Measurements from ENCODE around the gene KCNH6.

KCNH6 gene

DNA sequence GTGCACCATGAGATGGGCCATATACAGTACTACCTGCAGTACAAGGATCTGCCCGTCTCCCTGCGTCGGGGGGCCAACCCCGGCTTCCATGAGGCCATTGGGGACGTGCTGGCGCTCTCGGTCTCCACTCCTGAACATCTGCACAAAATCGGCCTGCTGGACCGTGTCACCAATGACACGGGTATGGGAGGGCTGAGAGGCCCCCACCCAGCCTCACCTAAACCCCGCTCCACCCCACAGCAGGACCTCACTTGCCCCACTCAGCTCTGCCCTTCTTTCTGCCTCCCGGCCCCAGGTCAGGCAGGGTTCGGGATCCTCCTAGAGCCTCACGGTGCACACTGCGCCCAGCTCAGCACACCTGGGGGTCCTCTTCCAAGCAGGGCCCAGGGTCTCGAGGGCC lies 40.6 kb upstream of the KCNH6 start:
- peaks cover 12% of the 10 kb centered on the region for H3K27me3 ChIP-seq (ENCODE audit: insufficient read depth, poor library complexity, severe bottlenecking)
- H3K4me3 ChIP-seq (replicated peaks; ENCODE audit: insufficient read depth, low read length): no peak overlapping the region
- DNase-seq (ENCODE audit: low read depth in 1 of 2, low spot score in 1 of 2): no peak
- no peak overlapping the region for H3K27ac ChIP-seq (replicated peaks)
- TF ChIP-seq SPI1 (IDR thresholded peaks at IDR 0.05; ENCODE audit: borderline replicate concordance, low read depth) (no peak), GABPA (IDR thresholded peaks at IDR 0.05; ENCODE audit: low read depth) (no peak), POLR2AphosphoS5 (IDR thresholded peaks at IDR 0.05; ENCODE audit: low read depth) (no peak)
- TF ChIP-seq, protein P1, sequence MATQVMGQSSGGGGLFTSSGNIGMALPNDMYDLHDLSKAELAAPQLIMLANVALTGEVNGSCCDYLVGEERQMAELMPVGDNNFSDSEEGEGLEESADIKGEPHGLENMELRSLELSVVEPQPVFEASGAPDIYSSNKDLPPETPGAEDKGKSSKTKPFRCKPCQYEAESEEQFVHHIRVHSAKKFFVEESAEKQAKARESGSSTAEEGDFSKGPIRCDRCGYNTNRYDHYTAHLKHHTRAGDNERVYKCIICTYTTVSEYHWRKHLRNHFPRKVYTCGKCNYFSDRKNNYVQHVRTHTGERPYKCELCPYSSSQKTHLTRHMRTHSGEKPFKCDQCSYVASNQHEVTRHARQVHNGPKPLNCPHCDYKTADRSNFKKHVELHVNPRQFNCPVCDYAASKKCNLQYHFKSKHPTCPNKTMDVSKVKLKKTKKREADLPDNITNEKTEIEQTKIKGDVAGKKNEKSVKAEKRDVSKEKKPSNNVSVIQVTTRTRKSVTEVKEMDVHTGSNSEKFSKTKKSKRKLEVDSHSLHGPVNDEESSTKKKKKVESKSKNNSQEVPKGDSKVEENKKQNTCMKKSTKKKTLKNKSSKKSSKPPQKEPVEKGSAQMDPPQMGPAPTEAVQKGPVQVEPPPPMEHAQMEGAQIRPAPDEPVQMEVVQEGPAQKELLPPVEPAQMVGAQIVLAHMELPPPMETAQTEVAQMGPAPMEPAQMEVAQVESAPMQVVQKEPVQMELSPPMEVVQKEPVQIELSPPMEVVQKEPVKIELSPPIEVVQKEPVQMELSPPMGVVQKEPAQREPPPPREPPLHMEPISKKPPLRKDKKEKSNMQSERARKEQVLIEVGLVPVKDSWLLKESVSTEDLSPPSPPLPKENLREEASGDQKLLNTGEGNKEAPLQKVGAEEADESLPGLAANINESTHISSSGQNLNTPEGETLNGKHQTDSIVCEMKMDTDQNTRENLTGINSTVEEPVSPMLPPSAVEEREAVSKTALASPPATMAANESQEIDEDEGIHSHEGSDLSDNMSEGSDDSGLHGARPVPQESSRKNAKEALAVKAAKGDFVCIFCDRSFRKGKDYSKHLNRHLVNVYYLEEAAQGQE (IDR thresholded peaks at IDR 0.05; ENCODE audit: insufficient replicate concordance, low read depth): no peak
- TF ChIP-seq, protein P2, sequence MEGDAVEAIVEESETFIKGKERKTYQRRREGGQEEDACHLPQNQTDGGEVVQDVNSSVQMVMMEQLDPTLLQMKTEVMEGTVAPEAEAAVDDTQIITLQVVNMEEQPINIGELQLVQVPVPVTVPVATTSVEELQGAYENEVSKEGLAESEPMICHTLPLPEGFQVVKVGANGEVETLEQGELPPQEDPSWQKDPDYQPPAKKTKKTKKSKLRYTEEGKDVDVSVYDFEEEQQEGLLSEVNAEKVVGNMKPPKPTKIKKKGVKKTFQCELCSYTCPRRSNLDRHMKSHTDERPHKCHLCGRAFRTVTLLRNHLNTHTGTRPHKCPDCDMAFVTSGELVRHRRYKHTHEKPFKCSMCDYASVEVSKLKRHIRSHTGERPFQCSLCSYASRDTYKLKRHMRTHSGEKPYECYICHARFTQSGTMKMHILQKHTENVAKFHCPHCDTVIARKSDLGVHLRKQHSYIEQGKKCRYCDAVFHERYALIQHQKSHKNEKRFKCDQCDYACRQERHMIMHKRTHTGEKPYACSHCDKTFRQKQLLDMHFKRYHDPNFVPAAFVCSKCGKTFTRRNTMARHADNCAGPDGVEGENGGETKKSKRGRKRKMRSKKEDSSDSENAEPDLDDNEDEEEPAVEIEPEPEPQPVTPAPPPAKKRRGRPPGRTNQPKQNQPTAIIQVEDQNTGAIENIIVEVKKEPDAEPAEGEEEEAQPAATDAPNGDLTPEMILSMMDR (IDR thresholded peaks at IDR 0.05; ENCODE audit: insufficient read depth, low read length): no peak

DNA sequence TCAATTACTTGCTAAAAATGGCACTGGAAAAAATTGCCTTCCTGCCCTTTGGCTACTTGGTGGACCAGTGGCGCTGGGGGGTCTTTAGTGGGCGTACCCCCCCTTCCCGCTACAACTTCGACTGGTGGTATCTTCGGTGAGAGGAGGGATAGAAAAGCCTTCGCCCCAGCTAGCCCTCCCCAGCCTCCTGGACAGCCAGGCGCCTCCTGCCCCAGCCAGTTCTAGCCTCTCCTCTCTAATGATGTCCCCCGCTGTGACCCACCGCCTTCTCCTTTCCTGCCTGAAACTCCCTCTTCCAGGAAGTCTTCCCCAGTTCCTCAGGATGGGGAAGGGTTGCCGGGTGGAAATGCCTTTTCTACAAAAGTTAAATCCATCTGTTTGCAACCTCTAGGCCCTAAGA lies 40.1 kb upstream of the KCNH6 start:
- TF ChIP-seq, protein P1 (IDR thresholded peaks at IDR 0.05; ENCODE audit: insufficient replicate concordance, low read depth): no peak
- TF ChIP-seq, protein P2 (IDR thresholded peaks at IDR 0.05; ENCODE audit: insufficient read depth, low read length): no peak
- TF ChIP-seq SPI1 (IDR thresholded peaks at IDR 0.05; ENCODE audit: borderline replicate concordance, low read depth) (no peak), POLR2AphosphoS5 (IDR thresholded peaks at IDR 0.05; ENCODE audit: low read depth) (no peak), GABPA (IDR thresholded peaks at IDR 0.05; ENCODE audit: low read depth) (no peak)
- no peak for DNase-seq (ENCODE audit: low read depth in 1 of 2, low spot score in 1 of 2)
- peaks cover 7% of the 10 kb centered on the region for H3K27me3 ChIP-seq (ENCODE audit: insufficient read depth, poor library complexity, severe bottlenecking)
- H3K4me3 ChIP-seq (replicated peaks; ENCODE audit: insufficient read depth, low read length): no peak overlapping the region
- H3K27ac ChIP-seq (replicated peaks): no peak overlapping the region

DNA sequence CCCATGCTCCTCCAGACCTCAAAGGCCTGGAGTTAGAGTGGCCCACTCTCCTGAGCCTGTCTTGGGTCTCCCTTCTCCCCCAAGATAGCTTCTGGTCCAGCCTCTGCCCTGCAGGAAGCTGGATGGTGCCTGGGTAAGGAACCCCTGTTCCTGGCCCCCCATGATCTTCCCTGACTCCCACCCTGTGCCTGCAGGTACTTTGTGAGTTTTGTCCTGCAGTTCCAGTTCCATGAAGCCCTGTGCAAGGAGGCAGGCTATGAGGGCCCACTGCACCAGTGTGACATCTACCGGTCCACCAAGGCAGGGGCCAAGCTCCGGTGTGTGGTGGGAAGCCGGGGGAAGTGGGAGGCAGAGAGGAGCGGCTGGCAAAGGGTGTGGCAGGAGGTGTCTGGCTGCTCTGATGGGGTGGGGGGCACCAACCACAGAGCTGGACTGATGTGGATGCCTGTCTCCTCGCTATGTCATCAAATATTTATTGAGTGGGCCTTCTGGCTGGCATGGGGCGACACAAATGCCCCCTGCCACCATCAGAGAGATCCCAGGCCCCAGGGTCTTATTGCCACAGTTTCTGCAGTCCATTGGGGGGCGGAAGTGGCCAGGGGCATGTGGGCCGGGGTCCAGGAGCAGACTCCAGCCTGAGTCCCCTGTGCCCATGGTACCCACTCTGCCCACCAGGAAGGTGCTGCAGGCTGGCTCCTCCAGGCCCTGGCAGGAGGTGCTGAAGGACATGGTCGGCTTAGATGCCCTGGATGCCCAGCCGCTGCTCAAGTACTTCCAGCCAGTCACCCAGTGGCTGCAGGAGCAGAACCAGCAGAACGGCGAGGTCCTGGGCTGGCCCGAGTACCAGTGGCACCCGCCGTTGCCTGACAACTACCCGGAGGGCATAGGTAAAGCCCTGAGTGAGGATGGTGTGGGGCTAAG lies 39.2 kb upstream of the KCNH6 start:
- H3K27me3 ChIP-seq (ENCODE audit: insufficient read depth, poor library complexity, severe bottlenecking): no peaks in the 10 kb centered on the region
- H3K4me3 ChIP-seq (replicated peaks; ENCODE audit: insufficient read depth, low read length): no peak overlapping the region
- H3K27ac ChIP-seq (replicated peaks): no peak overlapping the region
- TF ChIP-seq GABPA (IDR thresholded peaks at IDR 0.05; ENCODE audit: low read depth): no peak
- no peak for TF ChIP-seq POLR2AphosphoS5 (IDR thresholded peaks at IDR 0.05; ENCODE audit: low read depth)
- no peak for DNase-seq (ENCODE audit: low read depth in 1 of 2, low spot score in 1 of 2)

DNA sequence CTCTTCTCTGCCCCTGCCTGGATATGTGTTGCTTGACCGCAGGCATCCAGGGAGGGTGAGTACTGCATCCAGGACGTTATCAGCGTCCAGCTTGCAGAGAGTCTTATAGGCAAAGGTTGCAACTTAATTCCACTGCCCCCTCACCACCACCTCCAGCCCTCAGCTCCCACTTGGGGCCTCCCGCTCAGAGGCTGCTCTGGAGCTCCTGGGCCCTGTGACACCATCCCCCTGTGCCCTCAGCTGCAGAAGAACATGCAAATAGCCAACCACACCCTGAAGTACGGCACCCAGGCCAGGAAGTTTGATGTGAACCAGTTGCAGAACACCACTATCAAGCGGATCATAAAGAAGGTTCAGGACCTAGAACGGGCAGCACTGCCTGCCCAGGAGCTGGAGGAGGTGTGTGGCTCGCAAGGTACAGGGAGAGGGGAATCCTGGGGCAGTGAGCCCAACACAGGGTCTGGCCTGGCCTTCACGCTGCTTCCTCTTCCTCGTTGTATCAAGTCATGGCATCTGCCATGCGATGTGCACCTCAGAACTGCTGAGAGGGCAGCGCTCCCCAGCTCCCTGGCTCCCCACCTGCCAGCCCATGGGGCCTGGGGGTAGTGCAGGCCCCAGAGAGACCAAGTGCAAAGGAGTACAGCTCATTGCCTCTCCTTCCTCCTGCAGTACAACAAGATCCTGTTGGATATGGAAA lies 36.7 kb upstream of the KCNH6 start:
- no peak for TF ChIP-seq GABPA (IDR thresholded peaks at IDR 0.05; ENCODE audit: low read depth)
- no peak overlapping the region for H3K27ac ChIP-seq (replicated peaks)
- no peak for DNase-seq (ENCODE audit: low read depth in 1 of 2, low spot score in 1 of 2)
- no peaks in the 10 kb centered on the region for H3K27me3 ChIP-seq (ENCODE audit: insufficient read depth, poor library complexity, severe bottlenecking)
- no peak overlapping the region for H3K4me3 ChIP-seq (replicated peaks; ENCODE audit: insufficient read depth, low read length)

Data from HL-60 (cell line).